Spleen (tissue), 11 donors: Measurements from ENCODE around the gene CYP4F22. TPM values are rescaled to one million over a fixed set of nuclear protein-coding genes. Genes with fewer than 3 reads are reported as not detected.

Experiments used
- DNase-seq: peaks from one replicate; pipeline ENCODE4 v3.0.0-alpha.2; 2020
- H3K27ac ChIP-seq, 8 donors: fragments of 200-600 bp; sonication (generic) in 7 of 8; 1 replicate in 4 of 8; 2 replicates in 4 of 8; pipeline versions ENCODE4 v1.5.0 to v1.8.0; 2016 to 2021; ENCODE audit warnings: inconsistent platforms in 4 of 8, mild to moderate bottlenecking in 4 of 8, moderate library complexity in 1 of 8
- H3K27me3 ChIP-seq, 7 donors: fragments of 200-600 bp; sonication (generic) in 6 of 7; replicated peaks in 1 of 7; 1 replicate in 4 of 7; 2 replicates in 3 of 7; pipeline versions ENCODE4 v1.5.0 to v1.8.0; 2016 to 2021; ENCODE audit warnings: inconsistent platforms in 3 of 7, mild to moderate bottlenecking in 1 of 7
- H3K36me3 ChIP-seq, 6 donors: fragments of 200-600 bp; sonication (generic) in 5 of 6; 1 replicate in 4 of 6; 2 replicates in 2 of 6; pipeline versions ENCODE4 v1.5.0 to v1.8.0; 2016 to 2021; ENCODE audit warnings: inconsistent platforms in 2 of 6
- H3K4me1 ChIP-seq, 6 donors: fragments of 200-600 bp; sonication (generic) in 5 of 6; 1 replicate in 3 of 6; 2 replicates in 3 of 6; pipeline versions ENCODE4 v1.5.0 to v1.8.0; 2016 to 2021; ENCODE audit warnings: inconsistent platforms in 3 of 6
- H3K4me3 ChIP-seq, 8 donors: fragments of 200-600 bp; sonication (generic) in 7 of 8; 1 replicate in 4 of 8; 2 replicates in 4 of 8; pipeline versions ENCODE4 v1.5.0 to v1.8.0; 2016 to 2021; ENCODE audit warnings: inconsistent platforms in 4 of 8, mild to moderate bottlenecking in 4 of 8, moderate library complexity in 2 of 8
- H3K9me3 ChIP-seq, 8 donors: fragments of 200-600 bp; sonication (generic) in 7 of 8; 1 replicate in 4 of 8; 2 replicates in 4 of 8; pipeline versions ENCODE4 v1.5.0 to v1.8.0; 2016 to 2021; ENCODE audit warnings: inconsistent platforms in 4 of 8
- CTCF ChIP-seq, 11 experiments: fragments of 200-600 bp in 7 of 11; fragments of 450-650 bp in 4 of 11; sonication (generic) in 4 of 11; IDR thresholded peaks in 8 of 11; conservative IDR thresholded peaks in 3 of 11; 1 replicate in 7 of 11; 2 replicates in 4 of 11; pipeline versions ENCODE4 v1.4.0 to v1.8.0; 2016 to 2021; ENCODE audit warnings: antibody characterized with exemption in 11 of 11, inconsistent platforms in 4 of 11, mild to moderate bottlenecking in 1 of 11
- POLR2A ChIP-seq, 3 donors: fragments of 450-650 bp; IDR thresholded peaks; one replicate each; pipeline ENCODE4 v1.5.1; 2017; ENCODE audit warnings: antibody characterized with exemption in 3 of 3, mild to moderate bottlenecking in 1 of 3
- POLR2AphosphoS5 ChIP-seq, 3 donors: sonication (generic); formaldehyde crosslinking; IDR thresholded peaks; one replicate each; pipeline ENCODE4 v1.5.1; 2017; ENCODE audit warnings: antibody characterized with exemption in 3 of 3
- WGBS, 5 donors: extraction: QIAGEN DNeasy Blood & Tissue Kit in 3 of 5; methylation state at CpG; one replicate each; pipeline versions ENCODE4 v1.1.5 to v1.1.7; 2013 to 2018; 5-methylcytosine and 5-hydroxymethylcytosine counted together
- intact Hi-C: fragments of 100-400 bp; cut with DNase I; formaldehyde crosslinking; loops from one replicate; pipeline ENCODE4 v1.15.0; 2023; ENCODE audit warnings: low total_unique reads
- polyA plus RNA-seq, 3 donors: library from polyadenylated mRNA; stranded (reverse); fragments of 200-250 nt; gene quantifications; one replicate each; pipeline ENCODE4 v1.2.1, GENCODE V29; 2013
- total RNA-seq, 7 donors: library from RNA; depleted of rRNA in 3 of 7; stranded (reverse); fragments of >200 nt in 3 of 7; fragmentation: NEBNext Ultra II Directional in 4 of 7; extraction: Animal tissue kit (Norgen Biotek cat#: 25700) in 4 of 7; gene quantifications; one replicate each; pipeline versions ENCODE4 v1.1.0 to v1.2.1, GENCODE V29; 2016 to 2021
- donor health status: healthy with polysubstance abuse.
- donor health status: DM: no; HTN: no; CAD: no; lungs with moderate emphysema.
- donor health status: DM: no; HTN: no; CAD: no.
- donor health status: Bipolar disorder and iron deficiency.
- donor health status: healthy.
- donor health status: DM: no; HTN: no; CAD: no.
- donor health status: DM: yes; HTN: yes; CAD: no.

The CYP4F22 gene
- total and polyA plus RNA-seq, 10 donors: 0.10 to 1.2 (median 0.29) TPM; not detected in 2

DNA sequence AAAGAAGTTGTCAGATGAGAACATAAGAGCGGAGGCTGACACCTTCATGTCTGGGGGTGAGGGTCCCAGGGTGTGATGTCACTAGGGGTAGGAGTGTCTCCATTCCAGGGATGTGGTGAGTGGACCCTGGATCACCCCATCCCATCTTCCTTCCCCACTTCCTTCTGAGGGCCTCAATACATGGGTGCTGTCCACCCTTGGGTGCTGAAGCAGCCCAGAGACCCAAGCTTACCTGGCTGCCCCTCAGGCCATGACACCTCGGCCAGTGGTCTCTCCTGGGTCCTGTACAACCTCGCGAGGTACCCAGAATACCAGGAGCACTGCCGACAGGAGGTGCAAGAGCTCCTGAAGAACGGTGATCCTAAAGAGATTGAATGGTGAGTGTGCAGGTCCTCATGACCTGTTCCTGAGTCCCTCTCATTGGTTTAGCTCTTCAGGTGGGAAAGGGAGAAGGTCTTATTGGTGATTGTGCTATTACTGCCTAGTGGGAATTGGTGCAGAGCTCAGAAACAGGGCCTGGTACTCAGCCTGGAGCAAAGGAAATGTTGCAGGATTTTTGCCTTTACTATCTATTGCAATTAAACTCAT lies 69.0 kb downstream of the CYP4F22 start:
- H3K4me3 ChIP-seq: no peak overlapping the region
- intact Hi-C loops: no loop called here
- WGBS, 5 donors: 68 to 81% (median 76%) methylated on average over 6 of the region's 6 CpGs
- H3K27me3 ChIP-seq: peaks cover 0 to 24% (median 0%) of the 10 kb centered on the region in 7 donors
- H3K27ac ChIP-seq: no peak overlapping the region
- no peaks in the 10 kb centered on the region for H3K4me1 ChIP-seq
- no peak for DNase-seq
- TF ChIP-seq POLR2A (IDR thresholded peaks at IDR 0.05) (no peak), POLR2AphosphoS5 (IDR thresholded peaks at IDR 0.05) (no peak), CTCF (IDR thresholded peaks at IDR 0.05 in 8 of 11, conservative IDR thresholded peaks at IDR 0.05 in 3 of 11) (no peak)
- no peaks in the 10 kb centered on the region for H3K9me3 ChIP-seq
- H3K36me3 ChIP-seq: no peaks in the 10 kb centered on the region

DNA sequence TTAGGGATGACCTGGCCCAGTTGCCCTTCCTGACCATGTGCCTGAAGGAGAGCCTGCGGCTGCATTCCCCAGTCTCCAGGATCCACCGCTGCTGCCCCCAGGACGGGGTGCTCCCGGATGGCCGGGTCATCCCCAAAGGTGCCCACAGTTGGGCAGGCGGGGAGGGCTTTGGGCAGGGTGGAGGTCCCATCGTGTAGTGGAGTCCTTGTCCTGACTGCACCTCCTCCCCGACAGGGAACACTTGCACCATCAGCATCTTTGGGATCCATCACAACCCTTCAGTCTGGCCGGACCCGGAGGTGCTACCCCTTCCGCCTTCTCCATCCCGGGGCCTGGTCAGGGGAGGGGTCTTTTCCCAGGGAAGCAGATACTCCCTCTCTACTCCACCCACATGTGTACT lies 75.0 kb downstream of the CYP4F22 start:
- H3K4me3 ChIP-seq: no peak overlapping the region
- no peak for DNase-seq
- H3K9me3 ChIP-seq: no peaks in the 10 kb centered on the region
- peaks cover 0 to 27% (median 8%) of the 10 kb centered on the region in 6 donors for H3K4me1 ChIP-seq
- TF ChIP-seq POLR2A (IDR thresholded peaks at IDR 0.05) (no peak), CTCF (IDR thresholded peaks at IDR 0.05 in 8 of 11, conservative IDR thresholded peaks at IDR 0.05 in 3 of 11) (no peak), POLR2AphosphoS5 (IDR thresholded peaks at IDR 0.05) (no peak)
- intact Hi-C loops: no loop called here
- 76 to 88% (median 79%) methylated on average over 6 to 12 of the region's 12 CpGs for WGBS, 5 donors
- no peaks in the 10 kb centered on the region for H3K36me3 ChIP-seq
- peaks cover 0 to 52% (median 6%) of the 10 kb centered on the region in 7 donors for H3K27me3 ChIP-seq
- no peak overlapping the region for H3K27ac ChIP-seq

DNA sequence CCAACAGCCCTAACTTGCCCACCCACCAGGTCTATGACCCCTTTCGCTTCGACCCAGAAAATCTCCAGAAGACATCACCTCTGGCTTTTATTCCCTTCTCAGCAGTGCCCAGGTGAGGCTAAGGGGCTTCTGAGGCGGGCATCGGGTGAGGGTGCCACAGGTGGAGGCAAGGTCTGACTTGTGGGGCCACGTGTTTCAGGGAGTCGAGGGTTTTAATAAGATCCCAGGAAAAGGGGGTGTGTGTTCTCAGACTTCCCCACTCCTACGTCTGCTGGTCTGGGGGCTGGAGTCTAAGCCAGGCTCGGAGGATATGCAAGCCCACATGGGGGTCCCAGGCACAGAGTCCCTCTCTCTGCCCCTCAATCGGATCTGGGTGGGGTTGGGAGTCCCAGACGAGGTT lies 75.8 kb downstream of the CYP4F22 start:
- Histone ChIP-seq H3K9me3 (no peaks in the 10 kb centered on the region), H3K27ac (no peak overlapping the region), H3K36me3 (no peaks in the 10 kb centered on the region), H3K27me3 (peaks cover 0 to 52% (median 6%) of the 10 kb centered on the region in 7 donors), H3K4me3 (peak overlapping the region in 2 of 8 donors; percentile 11 to 51), H3K4me1 (peaks cover 0 to 31% (median 8%) of the 10 kb centered on the region in 6 donors)
- no peak for DNase-seq
- 39 to 54% (median 41%) methylated on average over 9 to 10 of the region's 10 CpGs for WGBS, 5 donors
- TF ChIP-seq POLR2AphosphoS5 (IDR thresholded peaks at IDR 0.05): no peak
- TF ChIP-seq POLR2A (IDR thresholded peaks at IDR 0.05): no peak
- TF ChIP-seq CTCF (IDR thresholded peaks at IDR 0.05 in 8 of 11, conservative IDR thresholded peaks at IDR 0.05 in 3 of 11): no peak
- intact Hi-C loops: no loop called here

GRCh38 chr19:15584541-15585115 lies 76.3 kb downstream of the CYP4F22 start:
- peak overlapping the region in 2 of 8 donors; percentile 11 to 51 for H3K4me3 ChIP-seq
- H3K4me1 ChIP-seq: peaks cover 0 to 33% (median 8%) of the 10 kb centered on the region in 6 donors
- WGBS, 5 donors: 8 to 14% (median 12%) methylated on average over 23 to 35 of the region's 35 CpGs
- peak overlapping the region in 1 of 8 donors; percentile 26 for H3K27ac ChIP-seq
- no peaks in the 10 kb centered on the region for H3K36me3 ChIP-seq
- DNase-seq: peak; percentile 95
- TF ChIP-seq POLR2A (IDR thresholded peaks at IDR 0.05) (no peak), CTCF (IDR thresholded peaks at IDR 0.05 in 8 of 11, conservative IDR thresholded peaks at IDR 0.05 in 3 of 11) (peak; percentile 56 to 93 (median 86))
- H3K27me3 ChIP-seq: peaks cover 0 to 52% (median 6%) of the 10 kb centered on the region in 7 donors
- no peaks in the 10 kb centered on the region for H3K9me3 ChIP-seq
- intact Hi-C loops: no loop called here
